Endothelial cell of umbilical vein (primary cell): Measurements from ENCODE around the gene EYS. TPM values are rescaled to one million over a fixed set of nuclear protein-coding genes. Genes with fewer than 3 reads are reported as not detected.

Source experiments
- BruUV-seq: library from RNA; stranded (reverse); fragments of 400-500 nt; replicated peaks from 2 replicates; lab custom pipeline; 2021; lab: Mats Ljungman, UMichigan
- CTCF ChIA-PET: fragments of 300-600, 350-600 bp; sonication (Branson Sonifier 250); formaldehyde crosslinking; loops from one replicate; lab custom pipeline; 2021; ENCODE audit warnings: antibody characterized with exemption, inconsistent platforms; lab: Charles Lee
- POLR2A ChIA-PET: fragments of 300-600, 350-600 bp; sonication (Branson Sonifier 250); formaldehyde crosslinking; loops from one replicate; lab custom pipeline; 2021; ENCODE audit warnings: antibody characterized with exemption, inconsistent platforms; lab: Charles Lee
- DNase-seq: peaks from one replicate; pipeline ENCODE4 v3.0.0-alpha.2; 2011; ENCODE audit warnings: low read depth, low spot score
- FAIRE-seq: peaks from 2 replicates; lab custom pipeline; 2011; peaks lifted over from hg19 to GRCh38; lab: Jason Lieb, UNC
- H2AFZ ChIP-seq: 2 replicates; pipeline ENCODE4 v1.6.0; 2012; ENCODE audit warnings: low read depth, low read length, control low read depth, inconsistent platforms
- H3K27ac ChIP-seq: 2 replicates; pipeline ENCODE4 v1.5.1; 2011; ENCODE audit warnings: low read depth, mild to moderate bottlenecking, control low read depth, low read length, moderate library complexity; ENCODE audit not compliant: insufficient read depth
- H3K27me3 ChIP-seq, 2 experiments: 2 replicates each; pipeline versions ENCODE4 v1.6.0 to v1.6.1; 2011; ENCODE audit warnings: low read length in 2 of 2, mixed read lengths in 1 of 2; ENCODE audit not compliant: control insufficient read depth in 2 of 2, insufficient read depth in 2 of 2
- H3K36me3 ChIP-seq, 2 experiments: 2 replicates in 1 of 2; 3 replicates in 1 of 2; pipeline ENCODE4 v1.5.1; 2011; ENCODE audit warnings: low read length in 2 of 2, mild to moderate bottlenecking in 1 of 2, moderate library complexity in 1 of 2; ENCODE audit not compliant: control insufficient read depth in 2 of 2, insufficient read depth in 2 of 2; ENCODE audit errors: extremely low read depth in 1 of 2
- H3K4me1 ChIP-seq: 3 replicates; pipeline ENCODE4 v1.5.1; 2011; ENCODE audit warnings: mild to moderate bottlenecking, low read length; ENCODE audit not compliant: control insufficient read depth, insufficient read depth; ENCODE audit errors: extremely low read depth
- H3K4me2 ChIP-seq: 2 replicates; pipeline ENCODE4 v1.6.1; 2011; ENCODE audit warnings: low read length, control low read depth, mixed read lengths; ENCODE audit not compliant: insufficient read depth
- H3K4me3 ChIP-seq, 3 experiments: fragments of 200-600 bp in 1 of 3; sonication (generic), shearing (Covaris generic) in 1 of 3; replicated peaks in 1 of 3; 2 replicates each; pipeline ENCODE4 v1.5.1; 2011 to 2016; ENCODE audit warnings: control low read depth in 3 of 3, low read length in 3 of 3, mild to moderate bottlenecking in 2 of 3, inconsistent platforms in 1 of 3, low read depth in 1 of 3, moderate library complexity in 1 of 3; ENCODE audit not compliant: insufficient read depth in 1 of 3
- H3K79me2 ChIP-seq: 2 replicates; pipeline ENCODE4 v1.6.0; 2012; ENCODE audit warnings: low read length, inconsistent platforms; ENCODE audit not compliant: control insufficient read depth, insufficient read depth
- H3K9ac ChIP-seq: replicated peaks from 2 replicates; pipeline ENCODE3; 2011; ENCODE audit warnings: low read length, control low read depth; ENCODE audit not compliant: insufficient read depth; ENCODE audit errors: extremely low read depth
- H3K9me1 ChIP-seq: replicated peaks from 3 replicates; pipeline ENCODE4 v1.6.0; 2011; ENCODE audit warnings: mild to moderate bottlenecking, low read length; ENCODE audit not compliant: control insufficient read depth, insufficient read depth; ENCODE audit errors: extremely low read depth
- H3K9me3 ChIP-seq: replicated peaks from 2 replicates; pipeline ENCODE4 v1.5.1; 2012; ENCODE audit warnings: low read length, inconsistent platforms; ENCODE audit not compliant: control insufficient read depth, insufficient read depth
- H4K20me1 ChIP-seq: replicated peaks from 2 replicates; pipeline ENCODE3; 2011; ENCODE audit warnings: mild to moderate bottlenecking, low read length; ENCODE audit not compliant: control insufficient read depth, insufficient read depth; ENCODE audit errors: extremely low read depth
- EZH2 ChIP-seq: IDR thresholded peaks from 2 replicates; pipeline ENCODE4 v1.6.1; 2012; ENCODE audit warnings: borderline replicate concordance, low read depth, mild to moderate bottlenecking, moderate library complexity, low read length, inconsistent platforms; ENCODE audit not compliant: severe bottlenecking
- FOS ChIP-seq: IDR thresholded peaks from 2 replicates; pipeline ENCODE4 v1.6.1; 2011; ENCODE audit warnings: mild to moderate bottlenecking, low read length, moderate library complexity, borderline replicate concordance; ENCODE audit not compliant: insufficient read depth
- GATA2 ChIP-seq: IDR thresholded peaks from 2 replicates; pipeline ENCODE4 v1.7.0; 2011; ENCODE audit warnings: low read depth, mild to moderate bottlenecking, moderate library complexity, mixed read lengths, low read length; ENCODE audit not compliant: insufficient read length, insufficient read depth
- JUN ChIP-seq: IDR thresholded peaks from 2 replicates; pipeline ENCODE4 v1.6.1; 2011; ENCODE audit warnings: borderline replicate concordance, low read depth; ENCODE audit not compliant: insufficient read length, insufficient read depth
- MYC ChIP-seq: IDR thresholded peaks from one replicate; pipeline ENCODE4 v1.6.1; 2011; ENCODE audit warnings: mild to moderate bottlenecking, low read depth, low read length
- POLR2A ChIP-seq: IDR thresholded peaks from 2 replicates; pipeline ENCODE4 v1.6.1; 2012; ENCODE audit warnings: low read depth, mild to moderate bottlenecking, control low read depth, low read length
- POLR2AphosphoS5 ChIP-seq: IDR thresholded peaks from 2 replicates; pipeline ENCODE4 v1.6.1; 2012; ENCODE audit warnings: low read depth, mild to moderate bottlenecking, control low read depth, low read length, moderate library complexity; ENCODE audit not compliant: insufficient read depth
- dilution Hi-C: fragments of 300-500 bp; cut with MboI; formaldehyde crosslinking; loops from one replicate; pipeline ENCODE4 v1.15.0; 2019; ENCODE audit warnings: low sequenced_read_pairs; ENCODE audit not compliant: extremely low pct_ligation_motif_present
- intact Hi-C: fragments of 100-400 bp; cut with micrococcal nuclease; formaldehyde crosslinking; loops from one replicate; pipeline ENCODE4 v1.10.0; 2022
- polyA plus RNA-seq, 4 experiments: library from polyadenylated mRNA; depleted of rRNA in 3 of 4; stranded (reverse) in 3 of 4; unstranded in 1 of 4; fragments of >200 nt; gene quantifications; 2 replicates each; pipeline versions ENCODE4 v1.2.1 to v1.2.3, GENCODE V29; 2011 to 2012; ENCODE audit warnings: missing spikeins in 1 of 4
- total RNA-seq: library from RNA; stranded (reverse); gene quantifications from 2 replicates; pipeline ENCODE4 v1.2.3, GENCODE V29; 2021
- TF ChIP-seq, protein P1 (sequence below): IDR thresholded peaks from 2 replicates; pipeline ENCODE4 v1.6.1; 2011; ENCODE audit not compliant: insufficient read depth, insufficient read length
- TF ChIP-seq, protein P2 (sequence below), 2 donors: IDR thresholded peaks; 1 replicate in 1 of 2; 2 replicates in 1 of 2; pipeline ENCODE4 v1.5.1; 2011; ENCODE audit warnings: low read length in 2 of 2, mild to moderate bottlenecking in 2 of 2, moderate library complexity in 2 of 2, control low read depth in 1 of 2, inconsistent platforms in 1 of 2, low read depth in 1 of 2; ENCODE audit not compliant: insufficient read depth in 1 of 2; ENCODE audit errors: extremely low read depth in 1 of 2

EYS gene
- total and polyA plus RNA-seq, 2 donors (not counting 3 experiments of a cell fraction or from before 2014, with no cell fraction given), result 0.01 to 0.27 TPM

DNA sequence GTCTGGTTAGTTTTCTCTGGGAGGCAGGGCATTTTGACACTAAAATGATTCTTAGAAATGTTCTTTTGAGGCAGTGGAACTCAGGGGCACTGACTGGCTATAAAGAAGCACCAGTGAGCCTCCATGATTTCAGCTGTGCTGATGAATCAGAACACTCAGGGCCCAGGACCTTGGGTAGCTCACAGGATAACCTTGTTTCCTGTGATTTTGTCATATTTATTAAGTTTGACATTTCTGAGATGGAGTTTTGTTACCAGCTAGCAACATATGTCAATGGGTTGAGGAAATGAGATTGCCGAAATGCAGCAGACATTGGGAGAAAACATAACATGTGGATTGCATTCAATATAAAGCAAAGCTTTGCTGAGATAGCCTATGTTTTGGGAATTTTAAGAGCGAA lies 802.4 kb downstream of the EYS start:
- TF ChIP-seq EZH2 (no peak), POLR2AphosphoS5 (peak; percentile 45), JUN (no peak), FOS (peak; percentile 43), GATA2 (no peak), POLR2A (no peak), MYC (no peak)
- TF ChIP-seq, protein P1, sequence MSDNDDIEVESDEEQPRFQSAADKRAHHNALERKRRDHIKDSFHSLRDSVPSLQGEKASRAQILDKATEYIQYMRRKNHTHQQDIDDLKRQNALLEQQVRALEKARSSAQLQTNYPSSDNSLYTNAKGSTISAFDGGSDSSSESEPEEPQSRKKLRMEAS, result no peak
- TF ChIP-seq, protein P2, sequence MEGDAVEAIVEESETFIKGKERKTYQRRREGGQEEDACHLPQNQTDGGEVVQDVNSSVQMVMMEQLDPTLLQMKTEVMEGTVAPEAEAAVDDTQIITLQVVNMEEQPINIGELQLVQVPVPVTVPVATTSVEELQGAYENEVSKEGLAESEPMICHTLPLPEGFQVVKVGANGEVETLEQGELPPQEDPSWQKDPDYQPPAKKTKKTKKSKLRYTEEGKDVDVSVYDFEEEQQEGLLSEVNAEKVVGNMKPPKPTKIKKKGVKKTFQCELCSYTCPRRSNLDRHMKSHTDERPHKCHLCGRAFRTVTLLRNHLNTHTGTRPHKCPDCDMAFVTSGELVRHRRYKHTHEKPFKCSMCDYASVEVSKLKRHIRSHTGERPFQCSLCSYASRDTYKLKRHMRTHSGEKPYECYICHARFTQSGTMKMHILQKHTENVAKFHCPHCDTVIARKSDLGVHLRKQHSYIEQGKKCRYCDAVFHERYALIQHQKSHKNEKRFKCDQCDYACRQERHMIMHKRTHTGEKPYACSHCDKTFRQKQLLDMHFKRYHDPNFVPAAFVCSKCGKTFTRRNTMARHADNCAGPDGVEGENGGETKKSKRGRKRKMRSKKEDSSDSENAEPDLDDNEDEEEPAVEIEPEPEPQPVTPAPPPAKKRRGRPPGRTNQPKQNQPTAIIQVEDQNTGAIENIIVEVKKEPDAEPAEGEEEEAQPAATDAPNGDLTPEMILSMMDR (IDR thresholded peaks at IDR 0.05; ENCODE audit: extremely low read depth in 1 of 2, insufficient read depth in 1 of 2, low read depth in 1 of 2, low read length in 2 of 2), result no peak
- Histone ChIP-seq H3K4me3 (no peak overlapping the region), H3K9me3 (no peaks in the 10 kb centered on the region), H2AFZ (peak overlapping the region; percentile 81), H3K9ac (no peak overlapping the region), H3K4me1 (peaks cover 14% of the 10 kb centered on the region), H3K36me3 (no peaks in the 10 kb centered on the region), H3K9me1 (no peaks in the 10 kb centered on the region), H3K27me3 (no peaks in the 10 kb centered on the region), H3K79me2 (no peaks in the 10 kb centered on the region), H3K27ac (peak overlapping the region; percentile 23), H4K20me1 (no peaks in the 10 kb centered on the region), H3K4me2 (peak overlapping the region; percentile 38)
- POLR2A ChIA-PET, result no interaction called here
- intact Hi-C loops (no loop called here), dilution Hi-C loops (no loop called here)
- FAIRE-seq (peak; percentile 52), DNase-seq (peak; percentile 76)
- no TSS peak for BruUV-seq
- CTCF ChIA-PET, result interaction anchor here (1.4 to 1.8 kb wide), 2 partner anchors 12 to 13 kb away, joined by 3 to 4 read pairs; no protein-coding TSS in a partner anchor
